GM21786 (cell line): ENCODE data around the gene MNT.

Source experiments
- ATAC-seq: cut with Tn5 transposase; IDR thresholded peaks from one replicate; pipeline ENCODE4 v1.9.1; 2021; ENCODE audit not compliant: unreplicated experiment

The MNT gene

DNA sequence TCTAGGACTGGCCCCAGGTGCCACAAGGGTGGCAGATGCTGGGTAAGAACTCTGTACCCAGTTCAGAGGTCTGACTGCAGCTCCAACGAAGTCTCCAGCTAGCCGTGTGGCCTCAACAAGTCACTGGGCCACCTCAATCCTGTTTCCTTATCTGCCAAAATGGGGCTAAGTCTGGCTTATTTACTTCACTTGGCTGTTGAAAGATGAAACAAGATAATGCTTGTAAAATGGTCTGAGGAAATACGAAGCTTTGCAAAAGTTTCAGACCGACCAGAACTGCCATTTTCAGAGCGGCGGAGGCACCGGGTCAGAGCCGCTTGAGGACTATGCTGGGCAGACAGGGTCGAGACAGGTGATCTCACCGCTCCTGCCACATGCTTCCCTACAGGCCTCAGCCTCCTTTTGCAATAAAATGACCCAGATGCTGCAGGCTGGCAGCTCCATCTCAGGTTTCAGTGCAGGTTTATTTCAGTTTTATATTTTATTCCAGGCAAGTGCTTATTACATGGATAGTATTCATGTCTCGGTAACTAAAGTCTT is 17.2 kb downstream of the MNT start:
- ATAC-seq, result no peak

DNA sequence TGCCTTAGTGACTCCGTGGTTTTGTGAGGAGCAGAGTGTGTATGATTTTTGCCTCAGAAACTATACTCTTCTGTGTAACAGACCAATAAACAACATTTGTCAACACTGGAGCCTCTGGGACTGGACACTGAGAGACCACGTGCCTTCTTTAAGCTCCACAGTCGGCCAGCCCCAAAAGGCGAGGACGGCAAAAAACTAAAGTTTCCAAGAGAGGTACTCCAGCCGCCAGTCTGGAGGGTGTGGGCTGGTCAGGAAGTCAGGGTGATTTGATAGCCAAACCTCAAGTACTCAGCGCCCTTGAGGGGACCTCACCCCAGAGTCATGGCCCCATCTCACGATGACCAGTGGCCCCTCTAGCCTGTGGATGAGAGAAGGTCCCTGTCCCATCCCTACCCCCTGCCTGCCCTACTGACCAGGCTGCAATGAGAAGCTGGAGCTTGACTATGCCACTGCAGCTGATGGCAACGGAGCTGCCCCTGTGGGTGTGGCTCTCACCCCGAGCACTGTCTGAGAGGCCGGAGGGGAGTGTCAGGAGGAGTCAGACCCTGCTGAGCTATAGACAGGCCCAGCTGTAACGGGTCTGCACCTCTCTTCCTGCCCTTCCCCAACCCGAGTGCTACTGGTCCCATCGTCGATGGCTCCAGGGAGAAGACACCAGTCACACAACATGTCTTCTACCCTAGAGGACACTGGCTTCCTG is 19.8 kb downstream of the MNT start:
- ATAC-seq, result no peak

DNA sequence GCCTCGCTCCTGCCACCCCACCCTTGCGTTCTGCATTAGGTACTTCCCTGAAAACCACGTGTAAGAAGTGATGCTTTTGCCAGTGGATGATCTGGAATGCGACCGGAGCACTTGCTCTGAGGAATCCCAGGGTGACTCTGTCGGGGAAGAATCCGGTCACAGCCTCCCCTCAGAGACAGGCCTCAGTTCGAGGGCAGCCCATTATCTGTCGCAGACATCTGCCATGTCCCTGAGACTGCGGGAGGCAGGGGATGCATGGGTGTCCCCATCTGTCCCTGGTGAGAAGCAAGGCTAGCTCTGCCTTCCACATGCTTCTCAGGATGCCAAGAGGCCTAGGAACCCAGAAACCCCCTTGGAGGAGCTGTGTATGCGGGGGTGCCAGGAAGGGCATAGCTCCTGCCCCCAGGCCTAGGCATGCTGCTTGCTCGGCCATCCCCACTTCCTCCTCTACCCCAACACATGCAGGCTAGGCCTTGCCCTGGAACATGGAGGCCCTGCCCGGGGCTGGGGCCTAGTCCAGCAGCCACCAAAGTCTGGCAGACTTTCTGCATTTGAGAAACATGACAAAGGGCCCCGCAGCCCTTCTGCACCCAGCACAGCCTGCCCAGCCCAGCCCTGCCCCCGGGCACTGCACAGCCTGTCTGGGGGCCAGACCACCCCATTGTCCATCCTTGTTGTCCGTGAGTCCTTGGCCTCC is 20.5 kb downstream of the MNT start:
- ATAC-seq, result no peak

DNA sequence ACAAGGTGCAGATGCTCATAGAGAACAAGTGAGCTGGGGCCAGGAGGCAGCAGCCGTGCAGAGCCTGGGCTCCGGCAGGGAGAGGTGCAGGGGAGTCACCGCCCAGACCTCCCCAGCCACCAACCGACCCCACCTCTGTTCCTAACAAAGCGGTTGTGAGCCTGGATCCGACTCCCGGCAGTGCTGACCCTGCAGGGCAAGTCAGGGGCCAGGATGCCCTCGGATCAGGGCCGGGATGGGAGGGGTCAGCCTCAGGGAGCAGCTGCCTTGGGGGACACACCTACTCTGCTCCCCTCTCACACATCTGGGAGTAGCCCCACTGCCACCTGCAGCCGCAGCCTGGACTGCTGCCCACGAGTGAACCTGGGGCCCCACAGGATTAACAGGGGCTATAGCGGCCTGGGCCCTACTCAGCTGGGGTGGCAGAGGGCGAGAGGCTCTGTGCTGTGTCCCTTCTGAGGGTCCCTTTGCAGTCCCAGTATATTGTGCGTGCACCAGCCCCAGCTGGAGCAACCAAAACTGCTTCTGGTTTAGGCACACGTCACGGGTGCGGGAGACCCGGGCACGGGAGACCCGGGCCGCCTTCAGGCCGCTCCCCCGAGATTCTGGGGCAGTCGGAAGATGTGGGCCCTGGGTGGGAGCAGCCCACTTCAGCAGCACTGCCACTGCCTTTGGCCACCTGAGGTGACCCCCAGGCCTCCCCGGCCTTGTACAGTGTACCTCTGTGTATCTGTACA is 21.2 kb downstream of the MNT start:
- no peak for ATAC-seq

DNA sequence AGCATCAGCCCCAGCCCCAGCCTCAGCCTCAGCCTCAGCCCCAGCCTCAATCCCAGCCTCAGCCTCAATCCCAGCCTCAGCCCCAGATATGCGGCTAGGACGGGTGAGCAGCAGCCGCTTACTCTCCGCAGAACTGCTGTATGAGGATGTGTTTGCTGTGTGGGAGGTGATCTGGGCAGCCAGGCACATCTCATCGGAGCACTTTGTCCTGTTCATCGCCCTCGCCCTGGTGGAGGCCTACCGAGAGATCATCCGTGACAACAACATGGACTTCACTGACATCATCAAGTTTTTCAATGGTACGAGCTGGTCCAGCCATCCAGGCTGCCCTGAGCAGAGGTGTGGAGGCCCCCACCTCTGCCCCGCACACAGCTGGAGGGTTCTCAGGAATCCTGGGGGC is 22.0 kb downstream of the MNT start:
- no peak for ATAC-seq

DNA sequence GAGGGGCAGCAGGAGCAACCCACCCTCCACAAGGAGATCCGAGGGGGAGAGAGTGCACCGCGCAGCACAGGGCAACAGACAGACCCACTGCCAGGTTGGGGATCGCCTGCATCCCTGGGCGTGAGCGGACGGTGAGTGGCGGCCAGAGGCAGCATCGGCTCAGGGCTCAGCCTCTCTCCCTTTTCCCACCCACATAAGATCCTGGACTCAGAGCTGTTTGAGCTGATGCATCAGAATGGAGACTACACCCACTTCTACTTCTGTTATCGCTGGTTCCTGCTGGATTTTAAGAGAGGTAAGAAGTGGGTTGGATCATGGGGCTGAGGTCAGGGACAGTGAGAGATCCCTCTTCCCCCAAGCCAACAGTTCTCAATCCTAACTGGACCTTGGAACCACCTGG is 23.2 kb downstream of the MNT start:
- ATAC-seq, result no peak

DNA sequence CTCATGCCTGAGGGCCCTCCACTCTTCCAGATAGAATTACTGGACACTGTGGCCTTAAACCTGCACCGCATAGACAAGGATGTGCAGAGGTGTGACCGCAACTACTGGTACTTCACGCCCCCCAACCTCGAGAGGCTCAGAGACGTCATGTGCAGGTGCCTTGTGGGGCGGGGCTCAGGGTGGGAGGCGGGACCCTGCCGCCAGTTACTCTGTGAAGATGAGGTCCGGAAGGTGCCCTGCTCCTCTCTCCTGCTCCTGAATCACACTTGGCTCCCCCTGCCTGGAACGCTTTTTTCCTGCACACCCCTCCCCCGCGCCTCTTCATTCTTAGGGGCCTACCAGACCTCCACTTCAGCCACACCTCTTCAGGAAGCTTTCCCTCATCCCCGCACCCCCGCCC is 24.8 kb downstream of the MNT start:
- ATAC-seq, result no peak

DNA sequence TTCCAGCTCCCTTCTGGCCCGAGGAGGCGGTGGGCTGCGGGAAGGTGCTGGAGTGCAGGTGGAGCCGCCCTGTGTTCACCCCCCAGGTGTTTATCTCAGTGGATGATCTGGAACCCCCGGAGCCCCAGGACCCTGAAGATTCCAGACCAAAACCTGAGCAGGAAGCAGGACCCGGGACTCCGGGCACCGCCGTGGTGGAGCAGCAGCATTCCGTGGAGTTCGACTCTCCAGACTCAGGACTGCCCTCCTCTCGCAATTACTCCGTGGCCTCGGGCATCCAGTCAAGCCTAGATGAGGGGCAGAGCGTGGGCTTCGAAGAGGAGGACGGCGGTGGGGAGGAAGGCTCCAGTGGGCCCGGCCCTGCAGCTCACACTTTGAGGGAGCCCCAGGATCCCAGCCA is 25.5 kb downstream of the MNT start:
- no peak for ATAC-seq

DNA sequence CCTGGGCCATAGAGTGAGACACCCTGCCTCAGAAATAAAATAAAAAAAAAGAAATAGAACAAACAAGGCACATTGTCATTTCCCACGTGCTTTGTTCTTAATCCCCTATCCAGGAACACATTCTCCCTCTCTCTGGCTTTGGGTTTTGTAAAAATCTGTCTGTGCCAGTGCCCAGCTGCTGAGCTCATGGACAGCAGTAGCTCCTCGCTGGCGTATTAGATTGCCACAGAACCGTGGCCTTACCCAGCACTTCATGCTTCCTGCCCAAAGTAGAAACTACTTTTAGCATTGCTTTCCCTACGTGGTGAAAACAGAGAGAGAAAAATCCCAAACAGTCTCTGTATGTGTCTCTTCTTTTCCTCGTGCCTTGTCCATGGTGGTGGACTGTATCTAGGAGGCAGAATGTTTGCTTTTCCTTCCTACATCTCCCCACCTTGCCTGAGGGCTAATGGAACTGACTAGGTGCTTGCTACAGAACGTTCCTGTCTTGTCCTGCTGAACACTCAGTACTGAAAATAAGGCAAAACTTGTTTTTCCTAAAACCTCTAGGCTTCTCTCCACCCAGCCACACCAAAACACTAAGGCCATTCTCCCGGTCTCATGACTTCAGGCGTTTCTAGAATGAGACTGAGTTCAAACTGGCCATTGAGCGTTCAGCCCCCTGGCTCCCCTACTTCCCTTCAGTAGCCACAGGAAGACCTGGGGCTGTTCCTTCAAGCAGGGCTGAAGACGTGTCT is 26.1 kb downstream of the MNT start:
- ATAC-seq, result no peak

DNA sequence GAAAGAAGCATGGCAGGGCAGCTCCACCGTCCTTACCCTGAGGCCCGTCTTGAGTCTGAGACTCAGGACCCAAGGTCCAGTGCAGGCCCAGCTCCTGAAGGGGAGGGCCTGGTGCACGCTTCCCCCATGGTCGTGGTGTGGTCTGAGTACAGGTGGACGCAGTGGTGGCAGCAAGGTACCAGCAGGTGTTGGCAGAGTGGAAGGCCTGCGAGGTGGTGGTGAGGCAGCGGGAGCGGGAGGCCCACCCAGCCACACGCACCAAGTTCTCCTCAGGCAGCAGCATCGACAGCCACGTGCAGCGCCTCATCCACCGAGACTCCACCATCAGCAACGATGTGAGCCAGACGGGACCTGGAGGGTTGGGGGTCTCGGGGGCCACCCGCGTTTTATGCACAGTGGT is 27.7 kb downstream of the MNT start:
- ATAC-seq, result no peak

DNA sequence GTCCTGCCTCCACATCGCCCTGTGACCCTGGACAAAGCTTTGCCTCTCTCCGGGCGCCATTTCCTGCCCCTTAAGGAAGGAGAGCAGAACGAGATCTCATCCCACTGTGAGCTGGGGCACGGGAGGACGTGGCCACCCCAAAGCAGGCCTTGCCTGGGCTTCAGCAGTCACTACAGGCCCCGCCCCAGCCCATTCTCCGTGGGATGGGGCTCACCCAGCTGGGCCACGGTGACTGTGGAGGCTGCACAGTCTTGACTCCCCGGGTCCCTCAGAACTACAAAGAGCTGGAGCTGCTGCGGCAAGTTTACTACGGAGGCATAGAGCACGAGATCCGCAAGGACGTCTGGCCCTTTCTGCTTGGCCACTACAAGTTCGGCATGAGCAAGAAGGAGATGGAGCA is 28.2 kb downstream of the MNT start:
- ATAC-seq, result no peak

DNA sequence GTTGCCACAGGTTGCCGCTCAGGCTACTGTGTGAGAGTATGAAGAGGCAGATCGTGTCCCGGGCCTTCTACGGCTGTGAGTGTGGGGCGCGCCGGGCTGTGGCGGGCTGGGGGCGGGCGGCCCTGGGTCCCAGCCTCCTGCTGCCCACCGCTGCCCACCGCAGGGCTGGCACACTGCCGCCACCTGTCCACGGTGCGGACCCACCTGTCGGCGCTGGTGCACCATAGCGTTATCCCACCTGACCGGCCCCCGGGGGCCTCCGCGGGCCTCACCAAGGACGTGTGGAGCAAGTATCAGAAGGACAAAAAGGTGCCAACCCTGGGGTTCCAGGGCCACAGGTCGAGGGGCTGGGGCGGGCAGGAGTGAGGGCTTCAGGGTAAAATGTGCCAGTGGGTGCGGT is 28.7 kb downstream of the MNT start:
- no peak for ATAC-seq

DNA sequence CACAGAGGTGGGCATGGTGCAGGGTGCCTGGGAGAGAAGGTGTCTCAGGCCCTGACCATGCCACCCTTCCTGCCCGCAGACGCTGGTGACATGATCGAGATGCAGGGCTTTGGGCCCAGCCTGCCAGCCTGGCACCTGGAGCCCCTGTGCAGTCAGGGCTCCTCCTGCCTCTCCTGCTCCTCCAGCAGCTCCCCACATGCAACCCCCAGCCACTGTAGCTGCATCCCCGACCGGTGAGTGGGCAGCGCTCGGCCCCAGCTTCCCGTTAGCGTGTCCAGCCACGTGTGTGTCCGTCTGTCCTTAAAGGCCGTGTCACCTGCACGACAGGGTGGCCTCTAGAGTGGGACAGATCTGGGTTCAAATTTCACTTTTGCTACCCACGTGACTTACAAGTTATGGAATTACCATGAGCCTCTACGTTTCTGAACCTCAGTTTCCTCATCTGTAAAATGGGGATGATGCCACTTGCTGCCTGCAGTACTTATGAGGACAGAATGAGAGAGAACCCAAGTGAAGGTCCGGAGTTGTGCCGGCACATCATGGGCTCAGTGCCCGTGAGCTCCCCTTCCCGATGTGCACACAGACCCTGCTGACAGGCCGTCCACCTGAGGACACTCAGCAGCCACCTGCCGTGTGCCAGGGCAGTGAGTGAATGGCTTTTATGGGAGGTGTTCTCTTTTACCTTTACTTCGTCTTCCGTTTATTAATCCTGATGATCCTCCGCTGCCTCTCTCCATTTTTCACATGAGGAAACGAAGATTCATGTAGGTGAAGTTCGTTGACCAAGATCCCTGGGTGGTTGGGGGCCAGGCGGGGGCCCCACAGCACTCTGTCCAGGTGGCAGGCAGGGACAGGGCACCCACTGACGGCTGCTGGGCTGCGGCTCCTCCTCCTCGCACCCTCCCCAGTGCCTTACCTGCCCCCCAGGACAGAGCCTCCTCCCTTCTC is 29.4 kb downstream of the MNT start:
- ATAC-seq, result no peak

DNA sequence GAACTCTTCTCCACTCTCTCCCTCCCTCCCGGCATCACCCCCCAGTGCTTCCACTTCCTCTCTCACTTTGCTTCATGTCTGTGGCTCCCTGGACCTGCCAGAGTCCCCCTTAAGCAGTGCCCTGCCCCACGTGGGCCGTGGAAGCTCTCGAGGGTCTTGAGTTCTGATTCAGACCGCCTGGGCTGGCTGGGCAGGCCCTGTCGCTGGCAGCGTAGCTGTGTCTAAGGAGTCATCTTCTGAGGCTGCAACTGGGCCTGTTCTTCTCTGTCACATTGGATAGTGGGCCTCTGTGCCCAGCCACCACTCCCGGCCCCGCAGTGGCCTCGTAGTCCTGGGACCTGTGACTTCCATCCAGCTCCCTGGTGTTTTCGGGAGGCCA is 30.7 kb downstream of the MNT start:
- ATAC-seq, result no peak

DNA sequence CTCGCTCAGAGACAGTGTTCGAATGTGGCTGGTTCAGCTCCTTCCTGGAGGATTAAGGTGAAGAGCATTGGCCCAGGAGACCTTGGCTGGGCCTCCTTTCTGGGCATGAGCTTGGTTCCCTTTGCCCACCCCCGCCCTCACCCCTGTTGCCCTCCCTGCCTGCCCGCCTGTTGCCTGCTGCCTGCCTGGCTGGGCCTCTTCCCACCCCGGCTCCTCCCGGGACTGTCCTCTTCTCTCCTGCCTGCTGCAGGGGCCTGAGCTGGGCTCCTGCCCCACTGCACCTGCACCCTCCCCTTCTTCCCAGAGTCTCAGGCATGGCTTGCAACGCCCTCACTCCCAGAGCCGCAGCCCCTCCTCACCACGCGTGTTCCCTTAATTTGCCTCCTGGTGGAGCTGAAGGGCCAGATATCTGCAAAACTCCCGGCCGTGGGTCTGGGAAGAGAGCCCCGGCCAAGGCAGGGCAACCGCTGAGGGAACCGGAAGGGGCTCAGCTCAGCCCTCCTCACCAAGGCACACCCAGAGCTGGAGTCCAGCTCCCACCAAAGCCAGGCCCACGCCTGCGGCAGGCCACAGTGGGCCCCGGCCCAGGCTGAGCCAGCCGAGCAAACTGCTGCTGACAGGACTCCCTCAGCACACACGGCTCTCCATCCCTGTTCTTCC is 31.2 kb downstream of the MNT start:
- ATAC-seq, result no peak

DNA sequence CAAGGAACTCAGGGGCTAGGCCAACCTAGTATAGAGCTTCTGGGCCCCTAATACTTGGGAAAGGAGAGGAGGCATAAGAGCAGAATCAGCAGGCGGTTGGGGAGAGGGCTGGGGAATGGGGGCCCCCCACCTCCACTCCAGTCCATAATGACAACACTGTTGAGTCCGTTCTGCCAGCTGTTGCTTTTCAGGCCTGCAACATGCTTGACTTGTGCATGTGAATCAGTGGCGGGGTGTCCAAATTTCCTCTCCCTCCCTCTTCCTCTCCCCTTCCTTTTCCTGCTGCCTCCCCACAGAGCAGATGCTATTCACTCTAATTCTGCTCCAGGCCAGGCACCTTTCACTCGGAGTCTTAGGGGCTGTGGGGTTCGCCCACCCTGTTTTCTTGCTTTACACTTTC is 31.8 kb downstream of the MNT start:
- ATAC-seq, result no peak

DNA sequence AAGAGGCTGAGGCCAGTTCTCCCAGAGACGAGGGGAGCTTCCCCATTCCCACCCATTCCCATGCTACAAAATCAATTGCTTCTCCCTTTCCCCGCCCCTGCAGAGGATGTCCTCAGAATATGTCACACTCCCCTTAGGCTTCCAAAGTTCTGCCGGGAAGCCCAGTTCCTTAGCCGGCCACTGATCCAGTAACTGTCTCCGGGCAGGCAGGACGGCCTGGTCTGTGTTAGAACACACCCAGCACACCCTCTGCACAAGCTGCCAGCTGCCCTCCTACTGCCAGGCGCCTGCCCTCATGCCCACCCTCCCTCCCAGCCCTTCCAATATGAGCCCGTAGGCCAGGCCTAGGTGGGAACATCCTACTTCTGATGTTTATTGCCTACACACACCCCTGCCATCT is 32.5 kb downstream of the MNT start:
- ATAC-seq, result no peak

DNA sequence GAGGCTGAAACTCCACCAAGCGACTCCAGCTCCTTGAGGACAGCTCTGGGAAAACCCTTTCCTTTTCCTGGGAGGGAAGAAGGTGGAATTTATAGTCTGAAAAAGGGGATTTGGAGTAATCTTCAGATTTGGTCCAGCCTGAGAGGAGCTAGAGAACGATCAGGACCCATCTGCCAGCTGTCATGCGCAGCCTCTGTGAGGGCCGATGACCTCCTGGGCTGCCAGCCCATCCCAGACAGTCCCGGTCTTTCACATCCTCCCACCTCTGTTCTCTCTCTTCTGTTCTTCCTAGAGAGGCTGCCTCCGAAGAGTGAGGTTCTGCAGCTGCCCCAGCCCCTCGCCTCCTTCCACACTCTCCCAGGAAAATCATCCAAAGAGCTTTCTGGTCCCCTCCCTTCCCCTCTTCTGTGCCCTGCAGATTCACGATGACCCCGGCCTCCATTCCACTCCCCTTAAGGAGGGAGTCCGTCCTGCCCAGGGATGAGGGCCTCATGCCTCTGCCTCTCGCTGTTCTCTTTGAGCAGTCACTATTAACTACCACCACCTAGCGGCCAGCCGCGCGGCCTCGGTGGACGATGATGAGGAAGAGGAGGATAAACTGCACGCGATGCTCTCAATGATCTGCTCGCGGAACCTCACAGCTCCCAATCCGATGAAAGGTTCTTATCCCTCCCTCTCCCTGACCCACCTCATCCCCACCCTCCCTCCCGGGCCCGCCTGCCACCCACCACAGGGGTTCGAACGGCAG is 33.9 kb downstream of the MNT start:
- no peak for ATAC-seq

DNA sequence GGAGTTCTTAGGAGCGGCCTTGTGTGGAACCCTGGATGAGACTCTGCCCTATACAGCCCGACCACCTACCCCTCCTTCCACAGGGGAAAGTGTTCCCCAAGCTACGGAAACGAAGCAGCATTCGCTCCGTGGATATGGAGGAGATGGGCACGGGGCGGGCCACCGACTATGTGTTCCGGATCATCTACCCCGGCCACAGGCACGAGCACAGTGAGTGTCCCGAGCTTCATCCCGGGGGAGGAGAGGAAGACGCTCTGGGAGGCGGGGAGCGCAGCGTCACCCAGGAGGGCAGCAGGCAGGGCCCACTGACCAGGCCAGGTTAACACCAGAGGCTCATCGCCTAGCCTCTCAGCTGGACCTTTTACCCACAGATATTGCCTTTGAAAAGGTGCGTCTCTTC is 35.7 kb downstream of the MNT start:
- no peak for ATAC-seq
